ENCODE measurements around the gene NCAM1. TPM values are rescaled to one million over a fixed set of nuclear protein-coding genes. Genes with fewer than 3 reads are reported as not detected.

Gene NCAM1
- total and polyA plus RNA-seq, 2 of the 13 experiments (the other 11 are each of a cell fraction or from before 2014, with no cell fraction given), result 0.05 TPM; not detected in 1

- TF ChIP-seq RAD21 (CRISPR knock-in tag; IDR thresholded peaks at IDR 0.05) (no peak), SMARCC2 (IDR thresholded peaks at IDR 0.05) (no peak), ZNF788 (CRISPR knock-in tag; IDR thresholded peaks at IDR 0.05; ENCODE audit: borderline replicate concordance) (no peak), ATF7 (IDR thresholded peaks at IDR 0.05) (no peak), ATF7 (CRISPR knock-in tag; IDR thresholded peaks at IDR 0.05) (no peak), ZNF33B (CRISPR knock-in tag; IDR thresholded peaks at IDR 0.05) (no peak), ZNF20 (CRISPR knock-in tag; IDR thresholded peaks at IDR 0.05) (no peak), KLF13 (CRISPR knock-in tag; IDR thresholded peaks at IDR 0.05) (no peak), SSRP1 (CRISPR knock-in tag; IDR thresholded peaks at IDR 0.05) (no peak), ZMAT5 (CRISPR knock-in tag; IDR thresholded peaks at IDR 0.05; ENCODE audit: borderline replicate concordance, low read depth) (no peak), TIGD3 (CRISPR knock-in tag; IDR thresholded peaks at IDR 0.05; ENCODE audit: borderline replicate concordance) (no peak), CEBPB (IDR thresholded peaks at IDR 0.05; ENCODE audit: borderline replicate concordance, low read depth, low read length) (no peak)
- H2AFZ ChIP-seq (ENCODE audit: low read length), result no peak overlapping the region
- no peaks in the 10 kb centered on the region for H3K4me1 ChIP-seq (ENCODE audit: insufficient read depth, low read length)
- intact Hi-C loops (cut with micrococcal nuclease; ENCODE audit: unreplicated experiment) (no loop called here), in situ Hi-C loops (cut with HindIII; ENCODE audit: extremely low pct_ligation_motif_present, low pct_unique_long_range_greater_than_20kb) (no loop called here)
- H3K4me2 ChIP-seq (ENCODE audit: low read depth, low read length), result no peak overlapping the region
- H3K27ac ChIP-seq (ENCODE audit: extremely low read length, insufficient read depth, low read length), result no peak overlapping the region
- H3K27me3 ChIP-seq (ENCODE audit: control insufficient read depth in 1 of 2, insufficient read depth in 2 of 2, low read length in 2 of 2), result peaks cover 0 to 8% of the 10 kb centered on the region in 2 experiments; a peak in 3 of 5 replicates
- DNase-seq (ENCODE audit: low spot score), result no peak
- WGBS (ENCODE audit: low lambda C conversion rate), result 5% methylated on average over 3 of the region's 3 CpGs
- ATAC-seq, result no peak
- no peak overlapping the region for H3K4me3 ChIP-seq (replicated peaks in 1 of 3; ENCODE audit: insufficient read depth in 1 of 3, low read depth in 2 of 3, low read length in 3 of 3)
- H3K36me3 ChIP-seq (replicated peaks in 1 of 2; ENCODE audit: control insufficient read depth in 1 of 2, insufficient read depth in 2 of 2, low read length in 2 of 2), result no peaks in the 10 kb centered on the region
- CTCF ChIA-PET (ENCODE audit: low intra/inter-chr PET ratio, low total read pairs), result no interaction called here
- no TSS peak for BruUV-seq (replicated peaks)
- no peaks in the 10 kb centered on the region for H4K20me1 ChIP-seq (ENCODE audit: insufficient read depth, low read length)
- no peak for FAIRE-seq
- POLR2A ChIA-PET, result no interaction called here
- no peaks in the 10 kb centered on the region for H3K79me2 ChIP-seq (ENCODE audit: insufficient read depth, low read length)
- no peaks in the 10 kb centered on the region for H3K9me3 ChIP-seq (ENCODE audit: low read length)
- no peak overlapping the region for H3K9ac ChIP-seq (ENCODE audit: insufficient read depth, low read depth, low read length)
Observed at GRCh38 chr11:112971827-112972226, 10.6 kb downstream of the NCAM1 start.
